ENCODE results near the gene C19orf81. TPM values are rescaled to one million over a fixed set of nuclear protein-coding genes. Genes with fewer than 3 reads are reported as not detected.

The C19orf81 gene
- total RNA-seq, 4 donors from 2014 or later: not detected

GRCh38 chr19:50638600-50638999 lies 10.6 kb upstream of the C19orf81 start:
- Histone ChIP-seq H3K27me3 (peaks cover 35 to 44% (median 39%) of the 10 kb centered on the region in 3 donors), H3K4me3 (no peak overlapping the region), H3K9me3 (peaks cover 0 to 7% (median 0%) of the 10 kb centered on the region in 3 donors), H3K36me3 (no peaks in the 10 kb centered on the region), H3K27ac (no peak overlapping the region), H3K4me1 (no peaks in the 10 kb centered on the region)
- no peak for ATAC-seq
- in situ Hi-C loops (cut with MboI; ENCODE audit: low sequenced_read_pairs in 4 of 4) (loop anchor here in 1 of 4 donors (25.0 kb wide), 1 partner anchor 551 kb away; no protein-coding TSS in a partner anchor), intact Hi-C loops (cut with DNase I; ENCODE audit: low total_unique reads) (no loop called here)
- no peak for TF ChIP-seq POLR2A (IDR thresholded peaks at IDR 0.05)
- TF ChIP-seq CTCF (IDR thresholded peaks at IDR 0.05 in 4 of 5, conservative IDR thresholded peaks at IDR 0.05 in 1 of 5): no peak
- DNase-seq: no peak

- intact Hi-C loops (cut with DNase I; ENCODE audit: low total_unique reads): no loop called here
- peak within 1 kb of the TSS in 3 of 4 donors; percentile 13 to 37 (median 24) for H3K4me3 ChIP-seq
- no peak for DNase-seq
- ATAC-seq: no peak
- TF ChIP-seq POLR2A (IDR thresholded peaks at IDR 0.05) (no peak), CTCF (IDR thresholded peaks at IDR 0.05 in 4 of 5, conservative IDR thresholded peaks at IDR 0.05 in 1 of 5) (no peak)
- in situ Hi-C loops (cut with MboI; ENCODE audit: low sequenced_read_pairs in 4 of 4): loop anchor here in 1 of 4 donors (25.0 kb wide), 1 partner anchor 552 kb away; no protein-coding TSS in a partner anchor
- H3K27ac ChIP-seq: no peak within 1 kb of the TSS
- peaks cover 35 to 39% (median 36%) of the 10 kb centered on the region in 3 donors for H3K27me3 ChIP-seq
- H3K9me3 ChIP-seq: no peaks in the 10 kb centered on the region
- H3K4me1 ChIP-seq: no peaks in the 10 kb centered on the region
- H3K36me3 ChIP-seq: no peaks in the 10 kb centered on the region
These were observed 9.8 kb upstream of the C19orf81 start, which contains the start of gene SYT3 for GRCh38 chr19:50639121-50640112. TSS of gene SYT3 (minus strand) at chr19:50639881. CDS start at chr19:50637411, 2,470 bp downstream.

GRCh38 chr19:50640368-50640767 lies 8.9 kb upstream of the C19orf81 start:
- ATAC-seq: no peak
- intact Hi-C loops (cut with DNase I; ENCODE audit: low total_unique reads): no loop called here
- H3K27me3 ChIP-seq: peaks cover 35 to 39% (median 36%) of the 10 kb centered on the region in 3 donors

GRCh38 chr19:50644315-50644915 lies 4.8 kb upstream of the C19orf81 start:
- no peak for TF ChIP-seq CTCF (IDR thresholded peaks at IDR 0.05 in 4 of 5, conservative IDR thresholded peaks at IDR 0.05 in 1 of 5)
- no peak for TF ChIP-seq POLR2A (IDR thresholded peaks at IDR 0.05)
- Histone ChIP-seq H3K27me3 (peaks cover 11 to 18% (median 14%) of the 10 kb centered on the region in 3 donors), H3K27ac (no peak overlapping the region), H3K4me3 (no peak overlapping the region), H3K4me1 (no peaks in the 10 kb centered on the region), H3K9me3 (no peaks in the 10 kb centered on the region), H3K36me3 (no peaks in the 10 kb centered on the region)
- in situ Hi-C loops (cut with MboI; ENCODE audit: low sequenced_read_pairs in 4 of 4) (loop anchor here in 1 of 4 donors (25.0 kb wide), 1 partner anchor 557 kb away; no protein-coding TSS in a partner anchor), intact Hi-C loops (cut with DNase I; ENCODE audit: low total_unique reads) (no loop called here)
- DNase-seq (no peak), ATAC-seq (no peak)

More at GRCh38 chr19:50640368-50640767, 8.9 kb upstream of the C19orf81 start:
- no peak for TF ChIP-seq CTCF (IDR thresholded peaks at IDR 0.05 in 4 of 5, conservative IDR thresholded peaks at IDR 0.05 in 1 of 5)
- no peak for TF ChIP-seq POLR2A (IDR thresholded peaks at IDR 0.05)
- DNase-seq: no peak
- no peaks in the 10 kb centered on the region for H3K36me3 ChIP-seq
- no peak overlapping the region for H3K4me3 ChIP-seq
- no peak overlapping the region for H3K27ac ChIP-seq
- in situ Hi-C loops (cut with MboI; ENCODE audit: low sequenced_read_pairs in 4 of 4): loop anchor here in 1 of 4 donors (25.0 kb wide), 1 partner anchor 553 kb away; no protein-coding TSS in a partner anchor
- no peaks in the 10 kb centered on the region for H3K4me1 ChIP-seq
- no peaks in the 10 kb centered on the region for H3K9me3 ChIP-seq
